GM10266 (cell line): ENCODE results near the gene HYDIN.

Experiments
- DNase-seq: peaks from one replicate; pipeline ENCODE4 v3.0.0; 2012; ENCODE audit errors: extremely low spot score
- TF ChIP-seq, protein P1 (sequence below): IDR thresholded peaks from 2 replicates; pipeline ENCODE4 v1.5.1; 2012; ENCODE audit warnings: mild to moderate bottlenecking, low read depth; ENCODE audit not compliant: control insufficient read depth, insufficient read depth; ENCODE audit errors: missing control alignments

Gene HYDIN

DNA sequence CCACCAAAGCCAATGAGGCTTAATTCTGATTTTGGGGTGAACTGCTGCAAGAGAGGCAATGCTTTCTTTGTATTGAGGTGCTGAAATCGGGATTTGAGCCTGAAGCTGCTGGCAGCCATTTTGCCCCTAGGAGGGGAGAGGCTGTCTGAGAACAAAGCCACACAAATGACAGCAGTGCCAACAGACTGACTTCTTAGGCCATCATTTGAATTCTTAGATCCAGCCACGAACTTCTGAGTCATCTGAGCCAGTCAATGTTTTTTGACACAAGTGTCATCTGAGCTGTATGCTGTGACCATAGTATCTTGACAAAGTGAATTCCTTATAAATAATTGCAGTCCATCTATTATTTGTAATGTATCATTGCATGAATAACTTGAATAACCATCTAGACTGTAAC is 29.0 kb downstream of the HYDIN start:
- DNase-seq = no peak
- TF ChIP-seq, protein P1, sequence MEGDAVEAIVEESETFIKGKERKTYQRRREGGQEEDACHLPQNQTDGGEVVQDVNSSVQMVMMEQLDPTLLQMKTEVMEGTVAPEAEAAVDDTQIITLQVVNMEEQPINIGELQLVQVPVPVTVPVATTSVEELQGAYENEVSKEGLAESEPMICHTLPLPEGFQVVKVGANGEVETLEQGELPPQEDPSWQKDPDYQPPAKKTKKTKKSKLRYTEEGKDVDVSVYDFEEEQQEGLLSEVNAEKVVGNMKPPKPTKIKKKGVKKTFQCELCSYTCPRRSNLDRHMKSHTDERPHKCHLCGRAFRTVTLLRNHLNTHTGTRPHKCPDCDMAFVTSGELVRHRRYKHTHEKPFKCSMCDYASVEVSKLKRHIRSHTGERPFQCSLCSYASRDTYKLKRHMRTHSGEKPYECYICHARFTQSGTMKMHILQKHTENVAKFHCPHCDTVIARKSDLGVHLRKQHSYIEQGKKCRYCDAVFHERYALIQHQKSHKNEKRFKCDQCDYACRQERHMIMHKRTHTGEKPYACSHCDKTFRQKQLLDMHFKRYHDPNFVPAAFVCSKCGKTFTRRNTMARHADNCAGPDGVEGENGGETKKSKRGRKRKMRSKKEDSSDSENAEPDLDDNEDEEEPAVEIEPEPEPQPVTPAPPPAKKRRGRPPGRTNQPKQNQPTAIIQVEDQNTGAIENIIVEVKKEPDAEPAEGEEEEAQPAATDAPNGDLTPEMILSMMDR = no peak

DNA sequence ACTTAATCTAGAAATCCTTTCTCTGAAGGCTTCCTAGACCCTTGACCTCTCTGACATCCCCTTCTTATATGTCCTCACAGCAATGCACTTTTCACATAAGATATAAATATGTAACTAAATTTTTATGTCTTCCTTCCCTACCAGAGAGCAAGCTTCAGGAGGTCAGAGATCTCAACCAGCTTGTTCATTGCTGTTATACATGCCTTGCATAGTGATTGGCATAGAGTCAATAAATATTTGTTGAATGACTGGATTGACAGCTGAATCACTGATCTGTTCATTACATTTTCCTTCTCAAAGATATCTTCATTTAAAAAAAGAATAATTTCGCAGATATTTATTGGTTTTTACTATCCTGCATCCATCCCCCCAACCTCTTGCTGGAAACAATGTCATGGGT is 29.5 kb downstream of the HYDIN start:
- TF ChIP-seq, protein P1 = no peak
- DNase-seq = no peak

DNA sequence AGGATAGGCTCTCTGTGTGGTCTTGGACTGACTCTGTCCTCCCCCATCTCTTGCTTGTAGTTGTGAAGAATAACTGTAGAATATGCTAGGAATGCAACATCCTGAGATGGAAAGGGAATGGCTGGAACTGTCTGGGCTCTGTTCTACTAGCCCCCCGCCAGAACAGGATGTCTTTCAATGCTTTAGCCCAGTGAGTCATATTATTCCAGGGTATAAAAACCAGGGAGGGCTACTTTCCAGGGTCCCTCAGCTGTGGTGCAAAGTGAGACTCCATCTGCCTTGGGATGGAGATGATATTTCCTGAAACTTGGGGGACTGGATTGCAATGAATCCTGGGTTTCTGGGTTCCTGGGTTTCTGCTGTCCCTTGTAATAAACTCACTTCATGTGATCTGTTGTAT is 32.1 kb downstream of the HYDIN start:
- TF ChIP-seq, protein P1 = no peak
- DNase-seq = no peak

DNA sequence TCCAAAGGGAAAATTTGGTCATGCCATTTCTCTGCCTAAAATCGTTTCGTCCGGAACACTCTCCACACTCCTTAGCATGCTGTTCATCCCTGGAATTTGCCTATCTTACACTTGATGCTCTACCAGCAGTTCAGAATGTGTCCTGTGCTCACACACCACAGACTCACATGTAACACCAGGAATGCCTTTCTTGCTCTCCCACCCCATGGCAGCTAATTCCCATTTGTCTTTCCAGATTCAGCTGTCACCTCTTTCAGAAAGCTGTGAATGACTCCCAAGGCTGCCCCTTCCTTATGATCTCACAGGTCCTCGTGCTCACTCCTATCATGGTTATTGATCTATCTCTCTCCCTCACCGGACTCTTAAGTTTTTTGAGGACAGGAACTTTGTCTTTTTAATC is 38.1 kb downstream of the HYDIN start:
- no peak for DNase-seq
- TF ChIP-seq, protein P1 = no peak

DNA sequence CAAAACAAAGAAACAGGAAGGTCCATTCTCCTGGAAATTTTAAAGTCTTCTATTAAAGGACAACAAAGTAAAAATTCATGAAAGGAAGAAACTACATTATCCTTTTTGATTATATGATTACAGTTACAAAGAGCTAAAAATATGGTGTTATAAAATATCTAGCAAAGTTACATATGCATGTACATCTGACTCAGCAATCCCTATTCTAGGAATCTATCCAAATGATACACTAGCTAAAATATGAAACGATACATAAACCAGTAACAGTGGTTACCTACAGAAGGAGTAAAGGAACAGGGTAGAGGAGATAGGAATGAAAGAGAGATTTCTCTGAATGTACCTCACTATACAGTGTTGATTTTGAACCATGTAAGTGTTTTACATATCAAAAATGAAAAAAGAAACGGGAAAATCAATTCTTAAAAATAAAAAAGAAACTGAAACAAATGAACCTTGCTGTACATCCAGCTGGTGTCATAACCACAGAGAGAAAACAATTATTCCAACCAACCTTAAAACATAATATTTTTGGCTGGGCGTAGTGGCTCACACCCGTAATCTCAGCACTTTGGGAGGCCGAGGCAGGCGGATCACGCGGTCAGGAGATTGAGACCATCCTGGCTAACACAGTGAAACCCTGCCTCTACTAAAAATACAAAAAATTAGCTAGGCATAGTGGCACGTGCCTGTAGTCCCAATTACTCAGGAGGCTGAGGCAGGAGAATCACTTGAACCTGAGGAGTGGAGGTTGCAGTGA is 41.4 kb downstream of the HYDIN start:
- TF ChIP-seq, protein P1 = no peak
- DNase-seq = no peak

DNA sequence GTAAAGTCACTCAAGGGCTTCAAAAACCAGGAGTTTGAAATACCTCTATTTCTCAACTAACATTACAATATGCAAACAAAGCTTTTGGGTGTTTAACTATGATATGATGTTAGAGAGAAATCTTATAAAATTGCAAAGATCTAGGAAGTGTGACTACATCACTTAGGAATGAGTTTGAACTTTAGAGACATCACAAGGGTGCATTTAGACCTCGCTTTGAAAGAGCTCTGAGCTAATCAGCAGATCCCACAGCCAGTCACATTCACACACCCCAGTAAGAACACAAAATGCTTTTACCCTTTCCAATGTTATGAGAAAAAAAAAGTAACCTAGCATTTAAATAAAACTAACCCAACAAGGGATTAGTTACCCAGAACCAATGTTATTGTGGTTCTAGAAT is 45.2 kb downstream of the HYDIN start:
- no peak for DNase-seq
- TF ChIP-seq, protein P1 = no peak

DNA sequence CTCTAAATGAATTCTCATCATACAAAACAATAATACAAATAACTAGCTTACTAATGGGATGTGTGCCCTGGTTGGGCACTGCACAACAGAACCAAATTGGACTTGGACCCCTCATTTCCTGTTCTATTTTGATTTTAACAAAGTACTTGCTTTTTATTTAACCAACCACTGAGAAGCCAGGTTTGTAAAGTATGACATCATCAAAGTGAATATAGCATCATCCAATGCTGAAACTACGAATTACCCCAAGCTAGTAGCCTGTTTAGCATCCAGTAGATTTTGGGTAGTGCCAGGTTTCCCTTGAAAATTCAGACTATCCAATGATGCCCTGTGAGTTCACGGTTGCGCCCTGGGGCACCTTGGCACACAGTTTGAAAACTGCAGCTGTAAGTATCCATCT is 51.0 kb downstream of the HYDIN start:
- DNase-seq = no peak
- TF ChIP-seq, protein P1 = no peak
